Kidney epithelial cell (primary cell): ENCODE measurements around the gene ABR. TPM values are rescaled to one million over a fixed set of nuclear protein-coding genes. Genes with fewer than 3 reads are reported as not detected.

Source experiments
- DNase-seq: peaks from one replicate; pipeline ENCODE4 v3.0.0-alpha.2; 2010; ENCODE audit warnings: low read depth
- H3K27me3 ChIP-seq: 2 replicates; pipeline ENCODE4 v1.6.0; 2011; ENCODE audit warnings: low read length; ENCODE audit not compliant: control insufficient read depth, insufficient read depth
- H3K36me3 ChIP-seq: 2 replicates; pipeline ENCODE4 v1.5.1; 2011; ENCODE audit warnings: low read length; ENCODE audit not compliant: control insufficient read depth, insufficient read depth
- H3K4me3 ChIP-seq: 2 replicates; pipeline ENCODE4 v1.5.1; 2011; ENCODE audit warnings: low read depth, mild to moderate bottlenecking, control low read depth, low read length
- total RNA-seq: library from RNA; depleted of rRNA; stranded (reverse); fragments of >200 nt; gene quantifications from 2 replicates; pipeline ENCODE4 v1.2.3, GENCODE V29; 2015
- TF ChIP-seq, protein P1 (sequence below): IDR thresholded peaks from 2 replicates; pipeline ENCODE4 v1.5.1; 2011; ENCODE audit warnings: mild to moderate bottlenecking, moderate library complexity, low read length, control low read depth, inconsistent platforms; ENCODE audit not compliant: insufficient read depth, poor library complexity, severe bottlenecking

ABR gene
- total RNA-seq, 1 donor from 2014 or later = 141 TPM

DNA sequence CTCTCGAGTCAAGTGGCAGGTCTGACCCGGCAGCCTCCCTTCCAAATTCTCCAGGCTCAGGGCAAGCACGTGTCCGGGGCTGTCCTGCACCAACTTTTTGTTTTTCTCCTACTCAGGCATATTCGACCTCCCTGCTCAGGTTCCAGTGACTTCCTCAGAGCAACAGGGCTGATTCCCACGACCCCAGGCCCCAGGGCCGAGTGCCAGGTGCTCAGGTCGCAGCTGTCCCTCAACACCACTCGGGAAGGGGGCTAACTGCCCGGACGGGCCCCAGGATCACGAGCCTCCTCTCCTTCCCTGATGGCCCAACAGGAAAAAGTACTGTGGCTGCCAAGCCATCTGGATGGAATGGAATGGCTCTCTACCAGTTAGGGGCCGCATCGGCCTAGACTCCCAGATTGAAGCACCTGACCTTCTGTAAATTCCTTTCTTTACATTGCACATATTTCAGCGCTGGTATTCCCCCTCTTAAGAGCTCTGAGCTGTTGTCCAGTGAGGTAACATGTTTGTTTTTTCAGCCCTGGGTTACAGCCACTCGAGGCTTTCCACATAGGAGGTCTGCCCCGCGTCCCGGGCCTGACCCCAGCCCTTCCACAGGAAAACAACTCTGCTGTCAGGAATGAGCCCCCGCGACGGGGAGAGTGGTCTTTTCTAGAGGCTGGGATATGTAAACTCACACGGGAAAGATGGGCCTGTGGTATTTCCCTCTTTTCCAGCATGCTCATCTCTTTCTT, 225.2 kb downstream of the ABR start:
- TF ChIP-seq, protein P1, sequence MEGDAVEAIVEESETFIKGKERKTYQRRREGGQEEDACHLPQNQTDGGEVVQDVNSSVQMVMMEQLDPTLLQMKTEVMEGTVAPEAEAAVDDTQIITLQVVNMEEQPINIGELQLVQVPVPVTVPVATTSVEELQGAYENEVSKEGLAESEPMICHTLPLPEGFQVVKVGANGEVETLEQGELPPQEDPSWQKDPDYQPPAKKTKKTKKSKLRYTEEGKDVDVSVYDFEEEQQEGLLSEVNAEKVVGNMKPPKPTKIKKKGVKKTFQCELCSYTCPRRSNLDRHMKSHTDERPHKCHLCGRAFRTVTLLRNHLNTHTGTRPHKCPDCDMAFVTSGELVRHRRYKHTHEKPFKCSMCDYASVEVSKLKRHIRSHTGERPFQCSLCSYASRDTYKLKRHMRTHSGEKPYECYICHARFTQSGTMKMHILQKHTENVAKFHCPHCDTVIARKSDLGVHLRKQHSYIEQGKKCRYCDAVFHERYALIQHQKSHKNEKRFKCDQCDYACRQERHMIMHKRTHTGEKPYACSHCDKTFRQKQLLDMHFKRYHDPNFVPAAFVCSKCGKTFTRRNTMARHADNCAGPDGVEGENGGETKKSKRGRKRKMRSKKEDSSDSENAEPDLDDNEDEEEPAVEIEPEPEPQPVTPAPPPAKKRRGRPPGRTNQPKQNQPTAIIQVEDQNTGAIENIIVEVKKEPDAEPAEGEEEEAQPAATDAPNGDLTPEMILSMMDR = no peak
- no peaks in the 10 kb centered on the region for H3K27me3 ChIP-seq
- no peaks in the 10 kb centered on the region for H3K36me3 ChIP-seq
- no peak for DNase-seq
- H3K4me3 ChIP-seq = no peak overlapping the region

DNA sequence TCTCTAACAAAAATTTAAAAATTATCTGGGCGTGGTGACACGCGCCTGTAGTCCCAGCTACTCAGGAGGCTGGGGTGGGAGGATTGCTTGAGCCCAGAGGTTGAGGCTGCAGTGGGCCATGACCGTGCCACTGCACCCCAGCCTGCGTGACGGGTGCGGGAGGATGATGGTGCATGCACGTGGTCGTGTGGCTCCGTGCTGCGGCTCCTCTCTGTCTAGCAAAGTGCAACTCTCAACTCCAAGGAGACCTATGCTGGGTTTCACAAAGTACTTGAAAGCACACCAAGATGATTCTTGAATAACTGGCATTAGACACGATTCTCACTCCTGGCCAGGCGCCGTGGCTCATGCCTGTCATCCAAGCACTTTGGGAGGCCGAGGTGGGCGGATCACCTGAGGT, 226.0 kb downstream of the ABR start:
- Histone ChIP-seq H3K36me3 (no peaks in the 10 kb centered on the region), H3K4me3 (no peak overlapping the region), H3K27me3 (no peaks in the 10 kb centered on the region)
- no peak for DNase-seq
- TF ChIP-seq, protein P1 = no peak

Other genes starting within 250 kb of the ABR start
- 30.2 and 34.3 TPM in 2 replicates for gene NXN, start 200.2 kb downstream of the ABR start, total RNA-seq
- 17.9 and 18.5 TPM in 2 replicates for gene TIMM22, start 182.9 kb downstream of the ABR start, total RNA-seq
- gene BHLHA9, start 90.5 kb upstream of the ABR start, total RNA-seq = not detected in 2 replicates
- gene TRARG1, start 99.7 kb upstream of the ABR start, total RNA-seq = not detected in 2 replicates
- 843 and 1,032 TPM in 2 replicates for gene YWHAE, start 220.2 kb upstream of the ABR start, total RNA-seq